CD14-positive monocyte (primary cell): ENCODE measurements around the gene ZNF524. TPM values are rescaled to one million over a fixed set of nuclear protein-coding genes. Genes with fewer than 3 reads are reported as not detected.

Experiments used
- DNase-seq, 3 donors: peaks; one replicate each; pipeline ENCODE4 v3.0.0-alpha.2; 2011 to 2022
- H2AFZ ChIP-seq: 2 replicates; pipeline ENCODE4 v1.6.0; 2012; ENCODE audit warnings: mild to moderate bottlenecking, low read depth, low read length, inconsistent platforms; ENCODE audit not compliant: insufficient read depth, poor library complexity, severe bottlenecking
- H3K27ac ChIP-seq, 2 donors: 1 replicate in 1 of 2; 2 replicates in 1 of 2; pipeline ENCODE4 v1.5.1; 2012 to 2013; ENCODE audit warnings: low read length in 2 of 2, control low read depth in 1 of 2, inconsistent platforms in 1 of 2, low read depth in 1 of 2, mild to moderate bottlenecking in 1 of 2
- H3K27me3 ChIP-seq, 2 donors: one replicate each; pipeline versions ENCODE4 v1.6.0 to v1.6.1; 2011 to 2013; ENCODE audit warnings: low read length in 2 of 2; ENCODE audit not compliant: control insufficient read depth in 2 of 2, insufficient read depth in 2 of 2
- H3K36me3 ChIP-seq, 2 donors: replicated peaks in 1 of 2; 1 replicate in 1 of 2; 2 replicates in 1 of 2; pipeline versions ENCODE4 v1.5.1 to v1.6.1; 2012 to 2013; ENCODE audit warnings: low read length in 2 of 2, control low read depth in 1 of 2, inconsistent platforms in 1 of 2, mild to moderate bottlenecking in 1 of 2; ENCODE audit not compliant: insufficient read depth in 2 of 2, control insufficient read depth in 1 of 2
- H3K4me1 ChIP-seq, 2 donors: 1 replicate in 1 of 2; 2 replicates in 1 of 2; pipeline versions ENCODE4 v1.5.1 to v1.6.1; 2012 to 2013; ENCODE audit warnings: low read length in 2 of 2, control low read depth in 1 of 2, inconsistent platforms in 1 of 2, mild to moderate bottlenecking in 1 of 2, moderate library complexity in 1 of 2; ENCODE audit not compliant: insufficient read depth in 2 of 2, control insufficient read depth in 1 of 2
- H3K4me2 ChIP-seq: replicated peaks from 2 replicates; pipeline ENCODE3; 2012; ENCODE audit warnings: low read length, moderate library complexity, mild to moderate bottlenecking; ENCODE audit not compliant: poor library complexity, severe bottlenecking; ENCODE audit errors: extremely low read depth
- H3K4me3 ChIP-seq, 3 experiments: fragments of 200-600 bp in 1 of 3; sonication (generic) in 1 of 3; replicated peaks in 1 of 3; 1 replicate in 2 of 3; 2 replicates in 1 of 3; pipeline ENCODE4 v1.5.1; 2011 to 2013; ENCODE audit warnings: low read length in 3 of 3, mild to moderate bottlenecking in 3 of 3, control low read depth in 2 of 3, low read depth in 2 of 3, inconsistent platforms in 1 of 3, moderate library complexity in 1 of 3
- H3K79me2 ChIP-seq: 2 replicates; pipeline ENCODE4 v1.6.0; 2012; ENCODE audit warnings: mild to moderate bottlenecking, control low read depth, inconsistent platforms, low read length, moderate library complexity; ENCODE audit not compliant: insufficient read depth
- H3K9ac ChIP-seq: 2 replicates; pipeline ENCODE4 v1.6.0; 2017; ENCODE audit warnings: low read length, mild to moderate bottlenecking; ENCODE audit not compliant: insufficient read depth, poor library complexity, severe bottlenecking
- H3K9me3 ChIP-seq, 2 donors: replicated peaks in 1 of 2; 1 replicate in 1 of 2; 2 replicates in 1 of 2; pipeline versions ENCODE4 v1.5.1 to v1.6.1; 2012 to 2013; ENCODE audit warnings: low read length in 2 of 2, control low read depth in 1 of 2; ENCODE audit not compliant: control insufficient read depth in 1 of 2, insufficient read depth in 1 of 2
- H4K20me1 ChIP-seq: 2 replicates; pipeline ENCODE4 v1.6.0; 2012; ENCODE audit warnings: mild to moderate bottlenecking, low read length, control low read depth, moderate library complexity; ENCODE audit not compliant: insufficient read depth
- H3K27ac Mint-ChIP-seq, 7 donors: one replicate each; pipeline ENCODE4 v1.8.0; 2020; ENCODE audit warnings: mild to moderate bottlenecking in 7 of 7, mixed read lengths in 7 of 7, moderate library complexity in 6 of 7, inconsistent platforms in 2 of 7
- H3K27me3 Mint-ChIP-seq, 3 donors: one replicate each; pipeline ENCODE4 v1.8.0; 2021 to 2022; ENCODE audit warnings: low read depth in 3 of 3, mild to moderate bottlenecking in 3 of 3, mixed read lengths in 3 of 3, moderate library complexity in 3 of 3, inconsistent platforms in 1 of 3
- H3K36me3 Mint-ChIP-seq, 2 donors: one replicate each; pipeline ENCODE4 v1.8.0; 2020; ENCODE audit warnings: mixed read lengths in 2 of 2, inconsistent platforms in 1 of 2, mild to moderate bottlenecking in 1 of 2
- H3K4me1 Mint-ChIP-seq: one replicate; pipeline ENCODE4 v1.8.0; 2020; ENCODE audit warnings: mild to moderate bottlenecking, mixed read lengths
- H3K4me3 Mint-ChIP-seq, 2 donors: one replicate each; pipeline ENCODE4 v1.8.0; 2020; ENCODE audit warnings: mild to moderate bottlenecking in 2 of 2, mixed read lengths in 2 of 2, moderate library complexity in 1 of 2
- H3K9me3 Mint-ChIP-seq, 7 donors: one replicate each; pipeline ENCODE4 v1.8.0; 2020 to 2022; ENCODE audit warnings: mixed read lengths in 7 of 7, mild to moderate bottlenecking in 6 of 7, moderate library complexity in 6 of 7, inconsistent platforms in 2 of 7
- CTCF ChIP-seq: fragments of 200-600 bp; IDR thresholded peaks from one replicate; pipeline ENCODE4 v1.8.0; 2022; ENCODE audit warnings: antibody characterized with exemption, mild to moderate bottlenecking
- WGBS: methylation state at CpG from one replicate; pipeline ENCODE4 v1.1.5; 2013; ENCODE audit warnings: missing lambda C conversion rate; ENCODE audit not compliant: insufficient coverage; 5-methylcytosine and 5-hydroxymethylcytosine counted together
- intact Hi-C, 2 donors: fragments of 100-400 bp; cut with micrococcal nuclease; formaldehyde crosslinking; loops; one replicate each; pipeline versions ENCODE4 v1.15.0 to v1.15.1; 2023
- polyA plus RNA-seq, 3 donors: library from polyadenylated mRNA; depleted of rRNA in 1 of 3; unstranded in 2 of 3; stranded (reverse) in 1 of 3; fragments of 300-500 nt in 2 of 3; fragments of >200 nt in 1 of 3; fragmentation: Illumina TruSeq in 2 of 3; gene quantifications; 1 replicate in 2 of 3; 2 replicates in 1 of 3; pipeline ENCODE4 v1.2.3, GENCODE V29; 2012 to 2021

The ZNF524 gene
- polyA plus RNA-seq, 3 donors: 27.9 to 45.7 (median 41.8) TPM

- Histone ChIP-seq H3K9me3 (no peaks in the 10 kb centered on the region), H3K79me2 (peaks cover 26% of the 10 kb centered on the region), H3K9ac (no peak overlapping the region), H2AFZ (no peak overlapping the region), H3K4me2 (peak overlapping the region; percentile 84), H3K27ac (no peak overlapping the region), H4K20me1 (peaks cover 23% of the 10 kb centered on the region), H3K27me3 (no peaks in the 10 kb centered on the region), H3K36me3 (peaks cover 0 to 3% of the 10 kb centered on the region in 2 donors), H3K4me1 (peaks cover 42 to 47% of the 10 kb centered on the region in 2 donors), H3K4me3 (no peak overlapping the region)
- H3K27ac Mint-ChIP-seq: peak overlapping the region in 1 of 7 donors; percentile 41
- intact Hi-C loops: loop anchor here in 1 of 2 donors (10.0 kb wide), 1 partner anchor 1458 kb away; the partner anchor contains the start of gene TSEN34
- peaks cover 0 to 2% (median 0%) of the 10 kb centered on the region in 7 donors for H3K9me3 Mint-ChIP-seq
- peaks cover 38% of the 10 kb centered on the region for H3K4me1 Mint-ChIP-seq
- TF ChIP-seq CTCF: no peak
- DNase-seq: peak in 1 of 3 donors; percentile 14
- peaks cover under 1 to 14% of the 10 kb centered on the region in 2 donors for H3K36me3 Mint-ChIP-seq
- WGBS: 94% methylated on average over 61 of the region's 71 CpGs
- H3K4me3 Mint-ChIP-seq: no peak overlapping the region
- H3K27me3 Mint-ChIP-seq: peaks cover 7 to 10% (median 8%) of the 10 kb centered on the region in 3 donors
Measured at GRCh38 chr19:55652311-55653128, 52.4 kb downstream of the ZNF524 start.

Other genes starting within 250 kb of the ZNF524 start
- under 1 TPM in 1 of 3 donors, not detected in 2; 0.36 TPM for gene COX6B2, start 245.6 kb upstream of the ZNF524 start, polyA plus RNA-seq
- not detected for gene GARIN5B, start 237.0 kb upstream of the ZNF524 start, polyA plus RNA-seq
- gene IL11, start 229.8 kb upstream of the ZNF524 start, polyA plus RNA-seq: not detected
- not detected for gene TMEM190, start 223.5 kb upstream of the ZNF524 start, polyA plus RNA-seq
- gene TMEM238, start 216.0 kb upstream of the ZNF524 start, polyA plus RNA-seq: not detected
- 1,000 to 10,000 TPM in 1 of 3 donors, 100 to 1,000 TPM in 2; 199 to 3,862 (median 208) TPM for gene RPL28, start 214.4 kb upstream of the ZNF524 start, polyA plus RNA-seq
- 10 to 100 TPM; 16.1 to 40.9 (median 21.9) TPM for gene UBE2S, start 192.5 kb upstream of the ZNF524 start, polyA plus RNA-seq
- gene SHISA7, start 157.0 kb upstream of the ZNF524 start, polyA plus RNA-seq: under 1 TPM in 1 of 3 donors, not detected in 2; 0.01 TPM
- gene ISOC2, start 138.6 kb upstream of the ZNF524 start, polyA plus RNA-seq: 10 to 100 TPM; 14.8 to 20.2 (median 14.9) TPM
- not detected for gene C19orf85, start 135.5 kb upstream of the ZNF524 start, polyA plus RNA-seq
- 1 to 10 TPM in 1 of 3 donors, under 1 TPM in 1, not detected in 1; 0.50 to 3.1 TPM for gene ZNF628, start 123.7 kb upstream of the ZNF524 start, polyA plus RNA-seq
- gene NAT14, start 115.1 kb upstream of the ZNF524 start, polyA plus RNA-seq: 1 to 10 TPM; 1.5 to 2.2 (median 1.9) TPM
- gene SSC5D, start 111.9 kb upstream of the ZNF524 start, polyA plus RNA-seq: under 1 TPM in 1 of 3 donors, not detected in 2; 0.08 TPM
- gene SBK2, start 63.2 kb upstream of the ZNF524 start, polyA plus RNA-seq: not detected
- not detected for gene SBK3, start 54.7 kb upstream of the ZNF524 start, polyA plus RNA-seq
- gene ZNF579, start 19.4 kb upstream of the ZNF524 start, polyA plus RNA-seq: 1 to 10 TPM in 1 of 3 donors, under 1 TPM in 1, not detected in 1; 0.05 to 1.8 TPM
- gene FIZ1, start 771 bp upstream of the ZNF524 start, polyA plus RNA-seq: 1 to 10 TPM; 1.2 to 2.6 (median 1.6) TPM
- 1 to 10 TPM in 1 of 3 donors, under 1 TPM in 2; 0.03 to 6.0 (median 0.07) TPM for gene ZNF865, start 5.4 kb downstream of the ZNF524 start, polyA plus RNA-seq
- 1 to 10 TPM; 1.5 to 5.5 (median 2.4) TPM for gene ZNF784, start 24.3 kb downstream of the ZNF524 start, polyA plus RNA-seq
- 10 to 100 TPM in 2 of 3 donors, 1 to 10 TPM in 1; 9.7 to 46.5 (median 10.7) TPM for gene ZNF580, start 40.7 kb downstream of the ZNF524 start, polyA plus RNA-seq
- 10 to 100 TPM; 25.1 to 31.6 (median 29.4) TPM for gene ZNF581, start 43.4 kb downstream of the ZNF524 start, polyA plus RNA-seq
- 1 to 10 TPM in 2 of 3 donors, under 1 TPM in 1; 0.74 to 2.4 (median 1.2) TPM for gene CCDC106, start 47.9 kb downstream of the ZNF524 start, polyA plus RNA-seq
- gene U2AF2, start 54.7 kb downstream of the ZNF524 start, polyA plus RNA-seq: 100 to 1,000 TPM in 1 of 3 donors, 1 to 10 TPM in 2; 5.3 to 166 (median 5.4) TPM
- gene EPN1, start 74.9 kb downstream of the ZNF524 start, polyA plus RNA-seq: 10 to 100 TPM; 18.7 to 75.2 (median 19.2) TPM
- gene NLRP9, start 138.1 kb downstream of the ZNF524 start, polyA plus RNA-seq: not detected
- gene RFPL4A, start 158.8 kb downstream of the ZNF524 start, polyA plus RNA-seq: 1 to 10 TPM in 2 of 3 donors, under 1 TPM in 1; 0.33 to 8.4 (median 7.9) TPM
- gene RFPL4AL1, start 168.8 kb downstream of the ZNF524 start, polyA plus RNA-seq: 1 to 10 TPM in 2 of 3 donors, not detected in 1; 1.1 to 1.3 TPM
- not detected for gene NLRP11, start 231.7 kb downstream of the ZNF524 start, polyA plus RNA-seq
- gene NLRP4, start 236.3 kb downstream of the ZNF524 start, polyA plus RNA-seq: not detected